ENCODE measurements around the gene CDK18.

Gene CDK18

DNA sequence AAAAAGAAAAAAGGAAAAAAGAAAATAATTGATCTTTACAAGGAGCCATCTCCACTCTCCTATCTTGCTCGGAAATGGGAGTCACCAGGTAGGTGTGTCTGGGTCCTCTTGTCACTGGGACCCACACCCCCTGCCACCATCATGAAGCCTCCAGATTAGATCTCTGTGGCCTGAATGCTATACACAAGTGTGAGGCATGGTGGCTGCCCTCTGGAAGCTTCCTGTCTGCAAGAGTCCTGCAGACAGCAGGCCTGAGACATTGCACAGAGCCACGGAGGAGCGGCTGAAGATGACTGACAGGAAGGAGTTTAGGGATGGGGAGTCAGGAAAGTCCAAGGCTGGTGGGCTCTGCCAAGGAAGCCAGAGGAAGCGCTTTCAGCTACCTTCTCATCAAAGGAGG, 16.2 kb downstream of the CDK18 start:
- no peak for DNase-seq
- no peaks in the 10 kb centered on the region for H3K36me3 ChIP-seq (replicated peaks)
- peaks cover 14% of the 10 kb centered on the region for H3K27me3 ChIP-seq (replicated peaks)
- TF ChIP-seq, protein P1, sequence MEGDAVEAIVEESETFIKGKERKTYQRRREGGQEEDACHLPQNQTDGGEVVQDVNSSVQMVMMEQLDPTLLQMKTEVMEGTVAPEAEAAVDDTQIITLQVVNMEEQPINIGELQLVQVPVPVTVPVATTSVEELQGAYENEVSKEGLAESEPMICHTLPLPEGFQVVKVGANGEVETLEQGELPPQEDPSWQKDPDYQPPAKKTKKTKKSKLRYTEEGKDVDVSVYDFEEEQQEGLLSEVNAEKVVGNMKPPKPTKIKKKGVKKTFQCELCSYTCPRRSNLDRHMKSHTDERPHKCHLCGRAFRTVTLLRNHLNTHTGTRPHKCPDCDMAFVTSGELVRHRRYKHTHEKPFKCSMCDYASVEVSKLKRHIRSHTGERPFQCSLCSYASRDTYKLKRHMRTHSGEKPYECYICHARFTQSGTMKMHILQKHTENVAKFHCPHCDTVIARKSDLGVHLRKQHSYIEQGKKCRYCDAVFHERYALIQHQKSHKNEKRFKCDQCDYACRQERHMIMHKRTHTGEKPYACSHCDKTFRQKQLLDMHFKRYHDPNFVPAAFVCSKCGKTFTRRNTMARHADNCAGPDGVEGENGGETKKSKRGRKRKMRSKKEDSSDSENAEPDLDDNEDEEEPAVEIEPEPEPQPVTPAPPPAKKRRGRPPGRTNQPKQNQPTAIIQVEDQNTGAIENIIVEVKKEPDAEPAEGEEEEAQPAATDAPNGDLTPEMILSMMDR (IDR thresholded peaks at IDR 0.05; ENCODE audit: low read depth, low read length, missing control alignments) = no peak
- no peak overlapping the region for H3K27ac ChIP-seq
- in situ Hi-C loops (cut with HindIII; ENCODE audit: low pct_ligation_motif_present, low sequenced_read_pairs) = no loop called here
- H3K4me3 ChIP-seq (ENCODE audit: low read depth, low read length) = no peak overlapping the region

DNA sequence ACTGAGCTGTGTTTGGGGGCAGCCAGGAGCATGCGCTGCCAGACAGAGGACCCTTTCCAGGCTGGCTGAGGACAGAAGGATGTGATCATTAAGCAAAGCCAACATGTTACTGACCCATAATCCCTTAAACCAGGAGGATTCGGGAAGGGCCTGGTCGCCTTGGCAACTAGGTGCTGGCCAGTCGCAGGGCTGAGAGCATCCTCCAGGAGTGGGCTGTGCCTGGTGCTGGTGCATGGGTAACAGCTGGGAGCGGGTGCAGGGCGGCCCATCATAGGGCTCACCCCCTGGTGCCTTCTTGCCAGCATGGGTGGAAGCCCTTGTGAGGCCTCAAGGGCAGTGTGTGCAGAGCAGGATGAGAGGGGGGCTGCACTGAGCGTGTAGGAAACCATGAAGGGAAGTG, 17.2 kb downstream of the CDK18 start:
- DNase-seq = no peak

DNA sequence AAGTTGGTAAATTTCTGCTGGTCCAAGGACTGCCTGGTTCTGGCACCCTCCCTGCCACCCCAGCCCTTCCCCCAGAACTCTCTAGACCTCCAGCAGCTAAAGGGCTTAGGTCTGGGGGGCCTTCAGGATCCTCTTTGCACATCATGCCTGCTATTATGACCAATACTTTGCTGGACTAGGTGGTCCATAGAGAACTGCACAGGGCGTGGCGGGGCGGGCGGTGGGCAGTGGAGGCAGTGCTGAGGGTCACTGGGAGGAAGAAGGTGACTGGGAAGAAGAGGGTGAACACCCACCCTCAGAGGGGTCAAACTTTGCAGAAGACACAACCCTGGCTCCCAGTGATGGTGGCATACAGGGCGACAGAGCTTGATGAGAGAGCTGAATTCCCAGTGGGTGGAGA, 18.2 kb downstream of the CDK18 start:
- Histone ChIP-seq H3K36me3 (replicated peaks) (no peaks in the 10 kb centered on the region), H3K27me3 (replicated peaks) (peaks cover 14% of the 10 kb centered on the region), H3K4me3 (ENCODE audit: low read depth, low read length) (no peak overlapping the region), H3K27ac (no peak overlapping the region)
- TF ChIP-seq, protein P1 (IDR thresholded peaks at IDR 0.05; ENCODE audit: low read depth, low read length, missing control alignments) = no peak
- in situ Hi-C loops (cut with HindIII; ENCODE audit: low pct_ligation_motif_present, low sequenced_read_pairs) = no loop called here
- no peak for DNase-seq

More for the DNA sequence above, 17.2 kb downstream of the CDK18 start:
- Histone ChIP-seq H3K36me3 (replicated peaks) (no peaks in the 10 kb centered on the region), H3K27ac (no peak overlapping the region), H3K4me3 (ENCODE audit: low read depth, low read length) (no peak overlapping the region), H3K27me3 (replicated peaks) (peaks cover 14% of the 10 kb centered on the region)
- TF ChIP-seq, protein P1 (IDR thresholded peaks at IDR 0.05; ENCODE audit: low read depth, low read length, missing control alignments) = no peak
- in situ Hi-C loops (cut with HindIII; ENCODE audit: low pct_ligation_motif_present, low sequenced_read_pairs) = no loop called here

DNA sequence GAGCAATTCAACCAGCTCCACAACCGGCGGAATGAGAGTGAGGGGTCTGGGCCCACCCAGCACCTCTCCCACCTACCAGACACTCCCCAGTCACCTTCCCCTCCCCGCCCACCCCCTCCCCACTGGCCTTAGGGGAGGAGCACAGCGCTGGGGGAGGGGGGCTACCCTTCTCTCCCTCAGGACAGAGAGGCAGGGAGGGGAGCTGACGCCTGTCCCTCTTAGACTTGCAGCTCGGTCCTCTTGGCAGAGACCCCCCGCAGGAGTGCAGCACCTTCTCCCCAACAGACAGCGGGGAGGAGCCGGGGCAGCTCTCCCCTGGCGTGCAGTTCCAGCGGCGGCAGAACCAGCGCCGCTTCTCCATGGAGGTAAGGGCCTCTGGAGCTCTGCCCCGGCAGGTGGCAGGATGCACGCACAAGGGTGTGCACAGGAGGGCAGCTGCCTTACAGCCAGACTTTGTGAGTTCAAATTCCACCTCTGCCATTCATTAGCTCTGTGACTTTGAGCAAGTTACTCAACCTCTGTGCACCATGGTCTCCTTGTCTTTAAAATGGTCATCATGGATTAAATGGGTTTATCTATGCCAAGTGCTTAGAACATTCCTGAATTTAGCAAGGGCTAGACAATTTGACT, 18.9 kb downstream of the CDK18 start:
- TF ChIP-seq, protein P1 (IDR thresholded peaks at IDR 0.05; ENCODE audit: low read depth, low read length, missing control alignments) = no peak
- no peak overlapping the region for H3K27ac ChIP-seq
- in situ Hi-C loops (cut with HindIII; ENCODE audit: low pct_ligation_motif_present, low sequenced_read_pairs) = no loop called here
- no peaks in the 10 kb centered on the region for H3K36me3 ChIP-seq (replicated peaks)
- peaks cover 13% of the 10 kb centered on the region for H3K27me3 ChIP-seq (replicated peaks)
- H3K4me3 ChIP-seq (ENCODE audit: low read depth, low read length) = no peak overlapping the region
- no peak for DNase-seq

DNA sequence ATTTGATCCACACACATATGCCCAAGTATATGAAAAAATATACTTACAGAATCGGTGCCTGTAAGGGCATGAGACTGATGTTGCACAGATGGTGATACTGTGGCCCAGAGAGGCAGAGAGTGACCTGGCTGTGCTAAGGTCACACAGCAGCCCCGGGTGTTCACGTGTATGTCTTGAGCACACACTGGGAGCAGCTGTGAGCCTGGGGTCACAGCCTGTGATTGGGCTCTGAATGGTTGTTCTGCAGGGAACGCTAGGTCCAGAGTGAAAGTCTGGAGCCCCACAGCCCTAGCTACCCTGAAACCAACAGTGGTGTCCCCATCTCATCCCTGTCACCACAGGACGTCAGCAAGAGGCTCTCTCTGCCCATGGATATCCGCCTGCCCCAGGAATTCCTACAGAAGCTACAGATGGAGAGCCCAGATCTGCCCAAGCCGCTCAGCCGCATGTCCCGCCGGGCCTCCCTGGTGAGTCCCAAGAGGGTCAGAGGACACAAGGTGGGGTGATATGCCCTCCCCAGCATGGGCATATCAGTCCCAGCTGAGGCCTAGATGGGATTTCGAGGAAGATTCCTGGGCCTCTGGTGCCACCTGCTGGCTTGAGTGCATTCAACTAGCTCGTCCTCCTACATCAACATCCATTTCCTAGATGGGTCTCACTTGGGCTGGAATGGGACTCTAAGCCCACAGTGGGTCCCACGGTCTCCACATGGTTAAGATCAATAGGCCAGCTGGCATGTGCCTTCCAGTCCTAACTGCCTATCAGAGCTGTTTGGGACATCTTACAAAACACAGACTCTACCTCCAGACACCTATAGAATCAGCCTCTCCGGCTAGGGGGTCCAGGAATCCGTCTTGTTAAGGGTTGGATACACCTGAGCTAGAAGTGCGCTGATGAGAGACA, 19.7 kb downstream of the CDK18 start:
- Histone ChIP-seq H3K4me3 (ENCODE audit: low read depth, low read length) (no peak overlapping the region), H3K36me3 (replicated peaks) (no peaks in the 10 kb centered on the region), H3K27ac (no peak overlapping the region), H3K27me3 (replicated peaks) (peaks cover 7% of the 10 kb centered on the region)
- DNase-seq = peak; percentile 55
- in situ Hi-C loops (cut with HindIII; ENCODE audit: low pct_ligation_motif_present, low sequenced_read_pairs) = no loop called here
- TF ChIP-seq, protein P1 (IDR thresholded peaks at IDR 0.05; ENCODE audit: low read depth, low read length, missing control alignments) = peak; percentile 88

All from brain microvascular endothelial cell (primary cell).